HG02642 (cell line): ENCODE data around the gene SCARF2.

Source experiments
- ATAC-seq: cut with Tn5 transposase; IDR thresholded peaks from one replicate; pipeline ENCODE4 v1.9.1; 2021; ENCODE audit warnings: mild to moderate bottlenecking; ENCODE audit not compliant: unreplicated experiment, poor library complexity

Gene SCARF2

GRCh38 chr22:20430101-20430719 lies 7.4 kb downstream of the SCARF2 start:
- ATAC-seq, result no peak

GRCh38 chr22:20429254-20430100 lies 8.1 kb downstream of the SCARF2 start:
- ATAC-seq, result no peak

- ATAC-seq, result no peak
These were observed 8.9 kb downstream of the SCARF2 start for GRCh38 chr22:20428496-20429253.

GRCh38 chr22:20427945-20428417 lies 9.6 kb downstream of the SCARF2 start:
- no peak for ATAC-seq

GRCh38 chr22:20427104-20427944 lies 10.3 kb downstream of the SCARF2 start:
- ATAC-seq, result no peak

GRCh38 chr22:20426259-20426615 lies 11.4 kb downstream of the SCARF2 start:
- no peak for ATAC-seq

- no peak for ATAC-seq
These were observed 11.9 kb downstream of the SCARF2 start for GRCh38 chr22:20425566-20426258.

GRCh38 chr22:20424932-20425565 lies 12.6 kb downstream of the SCARF2 start:
- ATAC-seq, result no peak

GRCh38 chr22:20424568-20424931 lies 13.1 kb downstream of the SCARF2 start:
- ATAC-seq, result no peak

GRCh38 chr22:20423906-20424551 lies 13.6 kb downstream of the SCARF2 start:
- no peak for ATAC-seq

- no peak for ATAC-seq
These were observed 14.4 kb downstream of the SCARF2 start for GRCh38 chr22:20423008-20423905.

GRCh38 chr22:20422271-20423007 lies 15.2 kb downstream of the SCARF2 start:
- ATAC-seq, result no peak

- ATAC-seq, result no peak
These were observed 16.1 kb downstream of the SCARF2 start for GRCh38 chr22:20421507-20421874.

- ATAC-seq, result no peak
These were observed 17.3 kb downstream of the SCARF2 start for GRCh38 chr22:20420157-20420842.

- ATAC-seq, result no peak
These were observed 18.0 kb downstream of the SCARF2 start for GRCh38 chr22:20419664-20419951.

- ATAC-seq, result no peak
These were observed 19.3 kb downstream of the SCARF2 start for GRCh38 chr22:20418211-20418788.
